Effector CD4-positive, alpha-beta T cell (primary cell): ENCODE results near the gene SP1.
"Not testable (repeated sequence)": the region's sequence is repeated elsewhere in the genome, so short reads cannot be mapped to it uniquely, and the experiment has no call there.

ENCODE experiments used
- DNase-seq: peaks from one replicate; pipeline ENCODE4 v3.0.0-alpha.2; 2020
- total RNA-seq: gene quantifications from one replicate; lab custom pipeline; 2026; lab: John Stamatoyannopoulos, UW

SP1 gene
- 183 reads per million, percentile 91 among the genes with 10 or more reads in this experiment for total RNA-seq

DNA sequence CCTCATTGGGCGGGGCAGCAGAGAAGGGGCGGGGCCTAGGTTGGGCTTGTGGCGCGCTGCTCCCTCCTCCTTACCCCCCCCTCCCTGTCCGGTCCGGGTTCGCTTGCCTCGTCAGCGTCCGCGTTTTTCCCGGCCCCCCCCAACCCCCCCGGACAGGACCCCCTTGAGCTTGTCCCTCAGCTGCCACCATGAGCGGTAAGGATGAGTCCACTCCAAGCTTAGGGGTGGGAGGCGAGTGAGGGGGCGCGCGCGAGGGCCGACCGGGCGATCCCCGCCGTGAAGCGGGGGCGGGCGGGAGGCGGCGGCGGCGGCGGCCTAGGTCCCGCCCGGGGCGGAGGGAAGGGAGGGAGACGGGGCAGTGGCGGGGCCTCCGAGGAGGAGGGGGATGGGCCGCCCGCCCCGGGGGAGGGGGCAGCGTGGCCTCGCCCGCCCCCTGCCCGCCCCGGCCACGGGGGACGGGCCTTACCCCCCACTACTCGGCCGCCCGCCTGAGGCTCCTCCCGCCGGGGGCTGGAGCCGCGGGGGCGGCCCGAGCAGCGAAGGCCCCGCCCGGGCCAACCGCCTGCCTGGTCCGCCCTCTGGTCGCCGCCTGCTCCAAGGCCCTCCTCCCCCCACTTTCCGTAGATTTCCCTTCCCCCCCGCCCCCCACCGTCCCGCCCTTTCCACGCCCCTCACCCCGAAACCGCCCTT is at the start of gene SP1:
Gene SP1, plus strand, starts transcription at position 73 of the 690 bp plus-strand sequence. Its CDS starts 116 bp downstream, at position 189.
- peak; percentile 75 for DNase-seq

DNA sequence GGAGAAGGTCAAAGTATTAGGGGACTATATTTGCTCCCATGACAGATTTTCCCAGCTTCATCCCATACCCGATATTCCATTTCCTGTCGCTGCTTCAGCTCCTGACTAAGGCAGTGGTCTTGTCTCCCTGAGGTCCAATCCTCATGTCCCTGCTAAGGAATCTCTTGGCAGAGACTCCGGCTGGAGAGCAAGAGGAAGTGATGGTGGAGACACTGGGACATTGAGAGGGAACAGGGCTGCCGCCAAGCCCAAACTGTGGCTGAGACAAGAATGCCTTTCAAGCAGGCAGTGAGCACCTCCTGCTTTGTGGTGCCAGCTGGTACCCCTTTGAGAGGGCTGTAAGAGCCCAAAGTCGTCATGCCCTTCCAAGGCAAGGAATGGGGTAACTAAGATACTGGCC is 49.3 kb upstream of the SP1 start:
- DNase-seq: no peak

GRCh38 chr12:53332339-53332738 is 47.6 kb upstream of the SP1 start:
- DNase-seq: not testable (repeated sequence)

DNA sequence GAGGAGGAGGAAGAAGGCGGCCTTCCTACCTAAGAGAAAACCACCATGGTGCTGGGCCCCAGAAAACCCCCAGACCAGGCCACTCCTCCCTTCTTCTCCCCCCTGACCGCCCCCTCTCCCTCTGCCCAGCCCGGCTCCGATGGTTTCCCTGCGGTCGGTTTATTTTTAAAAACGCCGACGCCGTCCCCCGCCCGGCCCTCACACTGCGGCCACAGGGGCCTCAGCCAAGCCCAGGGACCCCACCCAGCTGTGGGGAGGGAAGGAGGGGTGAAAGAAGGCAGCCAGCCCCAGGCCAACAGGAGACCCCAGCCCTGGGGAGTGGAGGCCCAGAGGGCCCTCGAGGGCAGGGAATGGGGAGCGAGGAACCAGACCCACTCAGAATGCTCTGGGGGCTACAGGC is 47.2 kb upstream of the SP1 start:
- no peak for DNase-seq

DNA sequence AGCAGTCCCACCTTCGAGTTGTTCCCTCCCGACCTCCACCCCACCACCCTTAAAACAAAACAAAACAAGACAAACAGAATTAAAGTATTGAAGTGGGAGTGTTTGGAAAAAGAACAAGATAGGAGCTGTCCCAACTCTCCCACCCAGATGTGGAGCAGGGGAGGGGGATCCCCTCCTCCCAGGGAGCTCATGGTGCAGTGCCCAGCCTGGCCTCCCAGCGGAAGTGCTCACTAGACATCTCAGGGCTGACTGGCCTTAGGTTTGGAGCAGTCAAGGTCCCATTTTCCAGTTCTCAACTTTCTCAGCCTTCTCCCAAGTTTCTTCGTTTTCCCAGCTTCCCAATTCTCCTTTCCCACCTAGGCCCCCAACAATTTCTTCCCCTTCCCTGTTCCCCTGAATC is 46.7 kb upstream of the SP1 start:
- DNase-seq: no peak

- DNase-seq: no peak
Measured at GRCh38 chr12:53333845-53334244, 46.1 kb upstream of the SP1 start.

DNA sequence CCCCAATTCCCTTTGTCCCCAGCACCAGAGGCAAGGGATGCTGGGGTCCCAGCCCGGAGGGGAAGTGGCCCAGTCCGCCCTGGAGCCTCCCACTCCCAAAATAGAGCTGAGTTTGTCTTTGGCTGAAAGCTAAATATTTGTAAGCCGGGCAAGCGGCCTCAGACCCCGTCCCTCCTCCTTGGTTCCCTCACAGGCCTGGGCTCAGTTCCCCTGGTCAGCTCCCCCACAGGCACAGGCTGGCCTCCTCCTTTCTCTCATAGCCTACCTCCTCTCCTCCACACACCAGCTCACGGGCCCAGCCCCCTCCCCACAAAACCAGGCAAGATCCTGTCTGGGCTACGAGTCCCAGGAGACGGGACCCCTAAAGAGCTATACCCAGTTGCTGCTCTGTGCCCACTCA is 45.2 kb upstream of the SP1 start:
- DNase-seq: no peak

GRCh38 chr12:53336181-53336681 is 43.7 kb upstream of the SP1 start, which contains the start of gene SP7:
Gene SP7, minus strand, starts transcription at chr12:53336354. Its CDS starts 708 bp downstream, at chr12:53335646.
- DNase-seq: no peak

DNA sequence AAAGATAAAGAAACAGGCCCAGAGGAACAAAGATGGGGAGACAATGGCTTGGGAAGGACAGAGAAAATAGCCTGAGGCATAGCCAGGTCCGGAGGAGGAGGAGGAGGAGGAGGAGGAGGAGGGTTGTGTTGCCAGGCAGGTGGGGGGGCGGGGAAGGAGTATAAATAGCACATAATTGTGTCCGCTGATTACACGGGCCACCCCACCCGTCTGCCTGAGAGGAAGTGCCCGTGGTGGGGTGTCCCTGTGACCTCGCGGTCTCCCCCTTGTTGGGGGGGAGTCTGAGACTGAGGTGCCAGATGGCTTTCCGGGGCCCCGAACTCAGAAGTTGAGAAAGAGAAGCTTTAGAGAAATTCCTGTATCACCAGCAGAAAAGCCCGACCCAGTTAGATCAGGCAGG is 42.0 kb upstream of the SP1 start:
- DNase-seq: no peak

GRCh38 chr12:53338916-53339315 is 41.1 kb upstream of the SP1 start:
- DNase-seq: no peak

DNA sequence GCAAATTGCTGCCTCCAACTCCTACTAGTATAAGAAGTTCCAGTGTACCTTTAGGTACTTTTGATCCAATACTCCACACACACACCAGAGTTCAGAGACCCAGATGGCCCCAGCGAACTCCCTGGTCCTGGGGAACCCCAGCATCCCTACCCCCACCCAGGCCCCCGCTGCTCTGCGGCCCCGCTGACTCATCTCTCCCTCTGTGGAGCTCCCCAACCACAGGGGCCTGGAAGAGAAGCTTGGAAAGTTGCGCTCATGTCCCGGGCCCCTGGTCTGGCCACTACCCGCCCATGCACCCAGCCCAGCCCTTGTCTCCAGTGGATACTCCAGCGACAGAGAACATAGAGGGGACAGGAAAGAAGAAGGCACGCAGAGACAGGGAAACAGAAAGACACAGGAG is 39.6 kb upstream of the SP1 start:
- no peak for DNase-seq

DNA sequence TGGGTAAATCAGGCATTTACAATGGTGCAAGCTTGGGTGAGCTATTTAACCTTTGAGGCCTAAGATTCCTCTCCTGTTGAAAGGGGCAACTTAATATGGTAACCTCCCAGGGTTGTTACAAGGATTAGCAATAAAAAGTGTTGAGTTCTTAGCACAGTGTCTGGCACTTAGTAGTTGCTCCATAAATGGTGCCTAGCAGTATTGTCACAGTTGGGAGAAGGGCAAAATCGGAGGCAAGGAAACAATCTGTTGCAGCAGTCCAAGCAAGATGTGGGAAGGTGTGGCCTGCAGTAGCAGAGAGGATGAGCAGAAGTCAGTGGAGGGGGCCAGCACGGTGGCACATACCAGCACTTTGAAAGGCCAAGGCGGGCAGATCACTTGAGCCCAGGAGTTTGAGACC is 36.5 kb upstream of the SP1 start:
- no peak for DNase-seq

DNA sequence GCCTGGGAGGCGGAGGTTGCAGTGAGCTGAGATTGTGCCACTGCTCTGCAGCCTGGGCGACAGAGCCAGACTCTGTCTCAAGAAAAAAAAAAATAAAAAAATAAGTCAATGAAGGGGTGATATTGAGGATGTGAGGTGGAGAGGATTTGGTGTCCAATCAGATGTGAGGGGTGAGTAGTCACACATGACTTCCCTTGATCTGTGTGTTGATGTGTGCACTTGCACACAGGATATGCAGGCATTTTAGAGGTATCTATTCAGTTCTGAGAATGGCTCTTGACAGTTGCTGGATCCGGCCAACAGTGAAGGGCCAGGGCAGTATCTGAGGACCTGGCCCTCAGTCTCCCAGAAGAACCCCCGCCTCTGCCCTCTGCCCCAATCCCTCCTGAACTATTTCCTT is 36.0 kb upstream of the SP1 start:
- no peak for DNase-seq

- no peak for DNase-seq
Measured at GRCh38 chr12:53344487-53344823, 35.5 kb upstream of the SP1 start.

GRCh38 chr12:53344824-53345485 is 35.0 kb upstream of the SP1 start:
- peak; percentile 56 for DNase-seq

DNA sequence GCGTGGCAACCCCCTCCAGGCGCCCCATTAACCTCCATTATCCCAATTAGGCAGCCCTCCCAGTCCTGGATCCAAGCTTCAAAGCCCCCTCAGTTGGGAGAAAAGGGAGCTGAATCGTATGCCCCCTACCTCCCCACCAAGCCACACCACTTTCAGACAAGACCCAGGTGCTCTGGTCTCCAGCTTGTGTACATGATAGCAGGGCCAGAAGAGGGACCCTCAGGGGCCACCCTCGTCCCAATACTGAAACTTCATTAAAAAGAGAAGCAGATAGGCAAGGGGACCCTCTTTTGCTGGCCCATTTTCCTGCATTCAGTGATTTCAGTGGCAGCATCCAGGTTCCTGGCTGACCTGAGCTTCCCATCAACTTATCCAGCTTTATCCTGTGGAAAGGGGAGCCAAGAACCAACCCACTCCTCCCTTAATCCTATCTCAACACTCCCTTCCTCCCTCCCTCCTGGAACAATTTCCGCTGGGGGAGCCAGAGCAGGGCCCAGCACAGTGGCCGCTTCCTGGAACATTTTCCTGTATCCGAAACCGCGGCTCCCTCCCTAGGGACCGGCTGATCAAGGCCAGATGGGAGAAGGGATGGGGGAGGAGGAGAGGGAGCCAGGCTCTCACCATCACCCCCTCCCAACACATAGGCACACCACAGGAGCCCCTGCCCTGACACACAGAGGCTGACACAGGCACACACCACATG is 34.3 kb upstream of the SP1 start:
- no peak for DNase-seq

DNA sequence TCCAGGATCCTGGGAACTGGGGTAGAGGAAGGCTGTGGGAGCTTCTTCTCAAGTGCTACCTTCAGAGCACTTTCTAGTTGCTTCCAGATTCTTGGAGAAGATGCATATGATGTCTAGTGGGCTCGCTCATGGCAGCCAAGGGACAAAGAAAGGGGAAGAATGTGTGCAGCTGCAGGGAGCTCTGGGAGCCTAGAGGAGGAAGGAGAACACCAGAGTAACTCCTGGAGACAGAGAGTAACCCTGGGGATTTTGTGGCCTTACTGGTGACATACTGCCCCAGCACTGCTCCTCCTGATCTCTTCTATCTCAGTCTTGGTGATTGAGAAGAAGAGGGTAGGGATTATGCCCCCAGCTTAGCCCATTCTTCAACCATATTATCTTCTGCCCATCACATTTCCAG is 33.5 kb upstream of the SP1 start:
- DNase-seq: no peak

DNA sequence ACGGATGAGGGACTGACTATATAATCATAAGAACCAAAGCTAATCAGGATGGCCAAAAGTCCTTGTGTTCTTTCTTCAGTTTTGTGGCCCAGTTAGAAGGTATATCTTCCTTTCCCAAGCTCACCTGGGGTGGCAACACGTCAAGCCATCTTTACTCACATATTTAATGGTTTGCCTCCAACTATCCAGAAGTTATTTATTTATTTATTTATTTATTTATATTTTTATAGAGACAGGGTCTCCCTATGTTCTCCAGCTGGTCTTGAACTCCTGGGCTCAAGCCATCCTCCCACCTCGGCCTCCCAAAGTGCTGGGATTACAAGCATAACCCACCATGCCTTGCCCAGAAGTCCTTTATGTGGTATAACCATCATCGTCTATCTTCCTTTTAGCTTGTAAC is 32.1 kb upstream of the SP1 start:
- DNase-seq: no peak

- DNase-seq: peak; percentile 80
Measured at GRCh38 chr12:53352331-53353256, 27.4 kb upstream of the SP1 start.

DNA sequence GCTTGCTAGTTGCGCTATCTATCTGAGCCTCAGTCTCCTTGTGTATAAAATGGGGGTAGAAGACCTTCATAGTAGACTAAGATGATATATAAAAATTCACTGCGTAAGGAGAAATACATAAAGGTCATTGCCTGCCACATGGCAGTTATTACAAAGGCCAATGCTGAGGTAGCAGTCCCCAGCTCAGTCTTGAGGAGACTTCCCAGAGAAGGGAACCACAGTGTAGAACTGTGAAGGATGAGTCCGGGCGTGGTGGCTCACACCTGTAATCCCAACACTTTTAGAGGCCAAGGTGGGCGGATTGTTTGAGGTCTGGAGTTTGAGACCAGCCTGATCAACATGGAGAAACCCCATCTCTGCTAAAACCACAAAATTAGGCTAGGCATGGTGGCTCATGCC is 26.7 kb upstream of the SP1 start:
- DNase-seq: no peak

DNA sequence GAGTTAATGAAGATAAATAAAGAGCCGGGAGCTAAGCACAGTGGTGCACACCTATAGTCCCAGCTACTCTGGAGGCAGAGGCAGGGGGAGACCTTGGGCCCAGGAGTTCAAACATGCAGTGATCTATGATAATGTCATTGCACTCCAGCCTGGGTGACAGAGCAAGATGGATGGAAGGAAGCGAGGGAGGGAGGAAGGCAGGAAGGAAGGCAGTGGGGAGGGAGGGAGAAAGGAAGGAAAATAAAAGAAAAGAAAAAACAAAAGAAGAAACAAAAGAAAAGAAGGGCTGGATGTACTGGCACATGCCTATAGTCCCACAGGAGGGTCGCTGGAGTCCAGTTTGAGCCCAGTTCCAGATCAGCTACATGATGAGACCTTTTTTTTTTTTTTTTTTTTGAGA is 24.9 kb upstream of the SP1 start:
- no peak for DNase-seq

DNA sequence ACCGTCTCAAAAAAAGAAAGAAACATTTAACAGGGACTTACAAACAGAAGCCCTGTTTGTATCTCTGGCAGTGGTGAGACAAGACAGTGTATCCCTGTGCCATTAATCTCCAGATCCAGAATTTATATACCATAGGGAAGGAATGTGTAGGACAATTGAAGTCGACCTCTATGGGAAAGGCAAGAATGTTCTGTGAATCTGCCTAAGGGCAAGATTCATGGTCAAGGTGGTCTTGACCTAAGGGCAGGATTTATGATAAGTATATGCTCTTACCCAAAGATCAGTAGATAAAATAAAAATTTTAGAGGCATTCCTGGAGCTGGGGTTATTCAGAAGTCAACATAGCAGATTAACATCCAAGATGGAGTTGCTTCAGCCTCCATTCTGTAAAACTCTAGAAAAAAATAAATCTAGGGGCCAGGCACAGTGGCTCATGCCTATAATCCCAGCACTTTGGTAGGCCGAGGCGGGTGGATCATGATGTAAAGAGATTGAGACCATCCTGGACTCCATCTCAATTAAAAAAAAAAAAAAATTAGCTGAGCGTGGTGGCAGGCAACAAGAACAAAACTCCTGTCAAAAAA is 21.0 kb upstream of the SP1 start:
- DNase-seq: no peak
